ENCODE results near the gene MAPRE2.
A peak's percentile ranks its signal among the peaks of the same experiment; 100 is the strongest.

The MAPRE2 gene

DNA sequence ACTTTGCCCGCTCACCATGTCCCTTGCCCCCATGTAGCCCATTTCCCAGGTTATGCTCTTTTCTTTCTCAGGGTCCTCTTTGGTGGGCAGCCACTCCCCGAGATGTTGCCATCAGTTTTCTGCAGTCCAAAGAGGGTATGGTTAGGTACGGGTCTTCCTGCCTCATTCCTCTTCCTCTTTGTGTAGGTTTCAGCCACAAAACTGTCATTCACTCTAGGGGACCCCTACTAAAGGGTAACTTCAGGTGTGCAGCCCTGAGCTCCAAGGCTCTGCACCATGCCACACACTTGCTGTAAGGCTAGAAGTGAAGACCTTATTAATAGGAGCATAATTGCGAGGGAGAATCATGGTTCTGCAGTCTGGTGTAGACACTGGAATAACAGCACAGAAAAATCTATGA, 99.9 kb downstream of the MAPRE2 start:
- Histone ChIP-seq H3K14ac (ENCODE audit: low read length in 2 of 2) (no peak overlapping the region), H3K4me3 (ENCODE audit: insufficient read depth in 1 of 2, low read depth in 1 of 2, low read length in 2 of 2) (no peak overlapping the region), H2BK12ac (ENCODE audit: low read length in 2 of 2) (no peak overlapping the region), H3K36me3 (ENCODE audit: control insufficient read depth in 1 of 2, insufficient read depth in 2 of 2, low read depth in 1 of 2, low read length in 2 of 2) (peaks cover 15 to 18% of the 10 kb centered on the region in 2 experiments), H2AK5ac (ENCODE audit: low read length, severe bottlenecking) (no peak overlapping the region), H2BK15ac (ENCODE audit: low read depth, poor library complexity, severe bottlenecking) (no peak overlapping the region), H3K79me1 (replicated peaks; ENCODE audit: low read length, poor library complexity, severe bottlenecking) (no peaks in the 10 kb centered on the region), H2BK120ac (ENCODE audit: low read depth, low read length) (no peak overlapping the region), H3K4me1 (ENCODE audit: control insufficient read depth, insufficient read depth, low read depth, low read length) (peaks cover 4% of the 10 kb centered on the region), H4K91ac (ENCODE audit: low read length) (no peak overlapping the region), H2BK5ac (ENCODE audit: low read depth, low read length, poor library complexity, severe bottlenecking) (no peak overlapping the region), H3K27ac (ENCODE audit: low read length, poor library complexity, severe bottlenecking) (no peak overlapping the region), H3K9me3 (ENCODE audit: control insufficient read depth, low read length) (no peaks in the 10 kb centered on the region), H3K23ac (ENCODE audit: low read length in 2 of 2) (no peak overlapping the region), H3K4me2 (ENCODE audit: low read length, poor library complexity, severe bottlenecking) (no peak overlapping the region), H2AFZ (ENCODE audit: low read depth, low read length) (no peak overlapping the region), H3K18ac (ENCODE audit: low read depth in 1 of 2, low read length in 2 of 2) (no peak overlapping the region), H3K27me3 (ENCODE audit: control insufficient read depth in 1 of 2, insufficient read depth in 1 of 2, low read length in 2 of 2) (no peaks in the 10 kb centered on the region), H3K9ac (ENCODE audit: low read length) (no peak overlapping the region), H4K8ac (ENCODE audit: low read length) (no peak overlapping the region), H3K4ac (ENCODE audit: low read depth in 1 of 2, low read length in 2 of 2) (no peak overlapping the region)
- 98% methylated on average over 3 of the region's 4 CpGs for WGBS
- DNase-seq = no peak

- no peak overlapping the region for H4K8ac ChIP-seq (ENCODE audit: low read length)
- H3K9ac ChIP-seq (ENCODE audit: low read length) = no peak overlapping the region
- no peak overlapping the region for H3K4me3 ChIP-seq (ENCODE audit: insufficient read depth in 1 of 2, low read depth in 1 of 2, low read length in 2 of 2)
- peaks cover 4% of the 10 kb centered on the region for H3K4me1 ChIP-seq (ENCODE audit: control insufficient read depth, insufficient read depth, low read depth, low read length)
- no peak overlapping the region for H2BK15ac ChIP-seq (ENCODE audit: low read depth, poor library complexity, severe bottlenecking)
- H2BK120ac ChIP-seq (ENCODE audit: low read depth, low read length) = no peak overlapping the region
- no peak overlapping the region for H3K18ac ChIP-seq (ENCODE audit: low read depth in 1 of 2, low read length in 2 of 2)
- H3K9me3 ChIP-seq (ENCODE audit: control insufficient read depth, low read length) = no peaks in the 10 kb centered on the region
- no peak overlapping the region for H3K14ac ChIP-seq (ENCODE audit: low read length in 2 of 2)
- H3K36me3 ChIP-seq (ENCODE audit: control insufficient read depth in 1 of 2, insufficient read depth in 2 of 2, low read depth in 1 of 2, low read length in 2 of 2) = peaks cover 10 to 12% of the 10 kb centered on the region in 2 experiments
- H2AFZ ChIP-seq (ENCODE audit: low read depth, low read length) = no peak overlapping the region
- no peak overlapping the region for H3K4me2 ChIP-seq (ENCODE audit: low read length, poor library complexity, severe bottlenecking)
- H2AK5ac ChIP-seq (ENCODE audit: low read length, severe bottlenecking) = no peak overlapping the region
- H3K4ac ChIP-seq (ENCODE audit: low read depth in 1 of 2, low read length in 2 of 2) = no peak overlapping the region
- H2BK5ac ChIP-seq (ENCODE audit: low read depth, low read length, poor library complexity, severe bottlenecking) = no peak overlapping the region
- no peak for DNase-seq
- H3K27ac ChIP-seq (ENCODE audit: low read length, poor library complexity, severe bottlenecking) = no peak overlapping the region
- no peak overlapping the region for H3K23ac ChIP-seq (ENCODE audit: low read length in 2 of 2)
- H2BK12ac ChIP-seq (ENCODE audit: low read length in 2 of 2) = no peak overlapping the region
- 95% methylated on average over 4 of the region's 6 CpGs for WGBS
- no peak overlapping the region for H4K91ac ChIP-seq (ENCODE audit: low read length)
- H3K79me1 ChIP-seq (replicated peaks; ENCODE audit: low read length, poor library complexity, severe bottlenecking) = no peaks in the 10 kb centered on the region
- no peaks in the 10 kb centered on the region for H3K27me3 ChIP-seq (ENCODE audit: control insufficient read depth in 1 of 2, insufficient read depth in 1 of 2, low read length in 2 of 2)
These were observed 100.5 kb downstream of the MAPRE2 start for GRCh38 chr18:35141567-35142274.

DNA sequence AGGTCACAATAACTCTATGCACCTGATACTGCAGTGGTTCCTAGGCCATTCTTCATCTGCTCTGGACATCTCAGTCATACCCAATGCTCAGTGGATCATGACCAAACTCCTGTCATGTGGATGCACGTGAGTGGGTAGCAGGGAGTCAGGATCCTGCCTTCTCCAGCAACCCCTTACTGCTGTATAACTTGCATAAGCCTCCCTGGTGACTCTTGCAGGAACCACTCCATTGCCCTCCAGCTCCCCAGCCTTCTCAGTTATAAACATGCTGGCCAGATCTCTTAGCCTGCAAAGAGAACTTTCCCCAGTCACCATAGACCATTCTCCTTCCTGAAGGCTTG, 101.0 kb downstream of the MAPRE2 start:
- H2BK5ac ChIP-seq (ENCODE audit: low read depth, low read length, poor library complexity, severe bottlenecking) = no peak overlapping the region
- H2AK5ac ChIP-seq (ENCODE audit: low read length, severe bottlenecking) = no peak overlapping the region
- H4K91ac ChIP-seq (ENCODE audit: low read length) = no peak overlapping the region
- no peak overlapping the region for H3K4me2 ChIP-seq (ENCODE audit: low read length, poor library complexity, severe bottlenecking)
- no peak overlapping the region for H2BK15ac ChIP-seq (ENCODE audit: low read depth, poor library complexity, severe bottlenecking)
- no peak overlapping the region for H3K23ac ChIP-seq (ENCODE audit: low read length in 2 of 2)
- H4K8ac ChIP-seq (ENCODE audit: low read length) = no peak overlapping the region
- no peaks in the 10 kb centered on the region for H3K27me3 ChIP-seq (ENCODE audit: control insufficient read depth in 1 of 2, insufficient read depth in 1 of 2, low read length in 2 of 2)
- no peak overlapping the region for H3K4me3 ChIP-seq (ENCODE audit: insufficient read depth in 1 of 2, low read depth in 1 of 2, low read length in 2 of 2)
- H3K4ac ChIP-seq (ENCODE audit: low read depth in 1 of 2, low read length in 2 of 2) = no peak overlapping the region
- no peaks in the 10 kb centered on the region for H3K9me3 ChIP-seq (ENCODE audit: control insufficient read depth, low read length)
- H2BK12ac ChIP-seq (ENCODE audit: low read length in 2 of 2) = no peak overlapping the region
- 96% methylated on average over 1 of the region's 1 CpG for WGBS
- H2BK120ac ChIP-seq (ENCODE audit: low read depth, low read length) = no peak overlapping the region
- H3K4me1 ChIP-seq (ENCODE audit: control insufficient read depth, insufficient read depth, low read depth, low read length) = peaks cover 4% of the 10 kb centered on the region
- no peak overlapping the region for H2AFZ ChIP-seq (ENCODE audit: low read depth, low read length)
- no peak overlapping the region for H3K14ac ChIP-seq (ENCODE audit: low read length in 2 of 2)
- H3K27ac ChIP-seq (ENCODE audit: low read length, poor library complexity, severe bottlenecking) = no peak overlapping the region
- H3K18ac ChIP-seq (ENCODE audit: low read depth in 1 of 2, low read length in 2 of 2) = no peak overlapping the region
- DNase-seq = no peak
- H3K79me1 ChIP-seq (replicated peaks; ENCODE audit: low read length, poor library complexity, severe bottlenecking) = no peaks in the 10 kb centered on the region
- H3K9ac ChIP-seq (ENCODE audit: low read length) = no peak overlapping the region
- H3K36me3 ChIP-seq (ENCODE audit: control insufficient read depth in 1 of 2, insufficient read depth in 2 of 2, low read depth in 1 of 2, low read length in 2 of 2) = peaks cover 7 to 8% of the 10 kb centered on the region in 2 experiments

- no peak overlapping the region for H3K4me3 ChIP-seq (ENCODE audit: insufficient read depth in 1 of 2, low read depth in 1 of 2, low read length in 2 of 2)
- no peak overlapping the region for H3K18ac ChIP-seq (ENCODE audit: low read depth in 1 of 2, low read length in 2 of 2)
- H3K23ac ChIP-seq (ENCODE audit: low read length in 2 of 2) = no peak overlapping the region
- no peak overlapping the region for H2AK5ac ChIP-seq (ENCODE audit: low read length, severe bottlenecking)
- 9% methylated on average over 3 of the region's 8 CpGs for WGBS
- no peak overlapping the region for H3K9ac ChIP-seq (ENCODE audit: low read length)
- peaks cover 4% of the 10 kb centered on the region for H3K4me1 ChIP-seq (ENCODE audit: control insufficient read depth, insufficient read depth, low read depth, low read length)
- no peak overlapping the region for H3K14ac ChIP-seq (ENCODE audit: low read length in 2 of 2)
- no peak overlapping the region for H2BK15ac ChIP-seq (ENCODE audit: low read depth, poor library complexity, severe bottlenecking)
- H3K27me3 ChIP-seq (ENCODE audit: control insufficient read depth in 1 of 2, insufficient read depth in 1 of 2, low read length in 2 of 2) = no peaks in the 10 kb centered on the region
- no peak overlapping the region for H2BK5ac ChIP-seq (ENCODE audit: low read depth, low read length, poor library complexity, severe bottlenecking)
- H4K91ac ChIP-seq (ENCODE audit: low read length) = no peak overlapping the region
- peak; percentile 65 for DNase-seq
- H2BK120ac ChIP-seq (ENCODE audit: low read depth, low read length) = no peak overlapping the region
- H2BK12ac ChIP-seq (ENCODE audit: low read length in 2 of 2) = no peak overlapping the region
- H3K27ac ChIP-seq (ENCODE audit: low read length, poor library complexity, severe bottlenecking) = no peak overlapping the region
- peaks cover under 1% of the 10 kb centered on the region for H3K9me3 ChIP-seq (ENCODE audit: control insufficient read depth, low read length)
- H3K4me2 ChIP-seq (ENCODE audit: low read length, poor library complexity, severe bottlenecking) = no peak overlapping the region
- no peak overlapping the region for H2AFZ ChIP-seq (ENCODE audit: low read depth, low read length)
- no peak overlapping the region for H4K8ac ChIP-seq (ENCODE audit: low read length)
- no peak overlapping the region for H3K4ac ChIP-seq (ENCODE audit: low read depth in 1 of 2, low read length in 2 of 2)
- H3K79me1 ChIP-seq (replicated peaks; ENCODE audit: low read length, poor library complexity, severe bottlenecking) = no peaks in the 10 kb centered on the region
- peaks cover 0 to 7% of the 10 kb centered on the region in 2 experiments for H3K36me3 ChIP-seq (ENCODE audit: control insufficient read depth in 1 of 2, insufficient read depth in 2 of 2, low read depth in 1 of 2, low read length in 2 of 2)
These were observed 102.7 kb downstream of the MAPRE2 start for GRCh38 chr18:35143622-35144596.
